Activated T-cell treated with anti-CD3 and anti-CD28 coated beads, Interleukin-2, amount 50 U/mL, for 1 hour (primary cell): Measurements from ENCODE around the gene BRD2.

Source experiments
- DNase-seq: peaks from one replicate; pipeline ENCODE4 v3.0.0-alpha.2; 2020

Gene BRD2

DNA sequence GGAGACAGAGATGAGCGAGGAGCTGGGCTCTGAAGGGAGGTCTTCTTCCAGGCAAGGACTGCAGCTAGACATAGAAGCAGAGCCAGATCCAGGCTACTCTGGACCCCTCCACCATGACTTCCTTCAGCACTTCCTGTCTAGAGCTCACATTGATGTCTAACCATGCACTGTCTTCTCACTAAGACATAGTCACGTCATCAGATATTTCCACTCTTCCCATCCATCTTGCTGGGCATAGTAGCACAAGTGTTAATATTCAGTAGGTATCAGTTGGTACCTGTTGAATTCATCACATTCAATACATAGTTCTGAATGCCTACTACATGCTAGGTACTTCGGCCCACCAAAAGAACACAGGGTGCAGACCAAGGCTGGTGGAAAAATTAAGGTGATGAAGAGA, 18.4 kb upstream of the BRD2 start:
- DNase-seq = no peak

DNA sequence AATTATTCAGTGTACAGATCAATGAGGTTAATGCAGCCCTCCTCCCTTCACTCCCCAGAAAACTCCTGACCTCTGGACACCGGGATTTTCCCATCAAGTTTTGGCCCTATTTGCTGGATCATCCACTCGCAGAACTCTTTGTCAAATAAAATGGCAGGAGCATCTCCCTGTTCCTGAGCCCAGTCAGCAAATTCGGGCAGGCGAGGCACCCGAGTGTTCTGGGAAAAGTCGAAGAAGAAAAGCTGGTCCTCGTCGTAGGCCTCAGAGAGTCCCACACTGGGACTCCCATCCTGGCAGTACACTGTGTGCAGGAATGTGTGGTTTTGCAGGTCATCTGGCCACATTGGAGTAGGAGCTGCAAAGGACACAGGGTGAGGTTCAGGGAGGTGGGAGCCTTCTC, 17.9 kb upstream of the BRD2 start:
- no peak for DNase-seq

DNA sequence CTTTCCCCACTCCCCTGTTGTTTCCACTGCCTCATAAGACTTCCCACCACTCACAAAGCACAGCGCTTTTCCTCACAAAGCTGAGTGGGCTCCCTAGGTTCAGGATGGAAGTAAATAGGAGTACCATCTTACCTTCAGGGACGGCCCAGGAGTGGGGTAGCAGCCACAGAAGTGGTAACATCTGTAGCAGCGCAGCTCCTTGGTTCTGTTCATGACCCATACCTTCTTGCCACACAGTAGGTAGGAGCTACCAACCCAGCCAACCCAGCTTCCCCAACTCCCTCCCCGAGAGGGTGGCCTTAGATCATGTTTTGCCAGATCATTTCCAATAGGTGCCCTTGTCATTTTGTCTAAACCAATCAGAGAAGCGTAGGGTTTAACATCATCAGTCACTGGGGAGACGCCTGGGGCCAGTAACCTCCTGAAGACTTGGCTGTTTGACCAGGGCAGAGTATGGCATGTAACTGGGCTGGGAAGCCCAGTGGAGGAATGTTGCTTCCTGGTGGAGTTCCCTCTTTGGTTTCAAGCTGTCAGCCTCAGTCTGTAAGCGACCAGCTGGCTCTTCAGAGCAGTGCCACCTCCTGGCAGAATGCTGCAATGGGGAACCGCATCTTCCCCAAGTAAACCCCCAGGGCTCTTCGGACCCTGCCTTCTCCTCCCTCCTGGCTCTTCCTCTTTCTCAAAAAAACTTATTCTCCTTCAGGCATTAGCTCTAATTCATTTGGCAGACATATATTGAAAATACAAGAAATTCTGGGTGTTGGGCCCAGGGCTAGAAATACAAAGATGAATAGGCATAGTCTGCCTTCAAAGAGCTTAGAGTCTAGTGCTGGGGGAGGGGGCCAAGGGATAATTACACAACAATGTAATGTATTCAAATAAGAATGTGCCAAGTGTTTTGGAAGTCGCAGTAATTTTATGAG, 15.3 kb upstream of the BRD2 start, which contains the start of gene HLA-DMA:
HLA-DMA (minus strand) TSS at position 281 of the 923 bp plus-strand sequence; CDS start at position 220, 61 bp downstream.
- DNase-seq = peak; percentile 75

DNA sequence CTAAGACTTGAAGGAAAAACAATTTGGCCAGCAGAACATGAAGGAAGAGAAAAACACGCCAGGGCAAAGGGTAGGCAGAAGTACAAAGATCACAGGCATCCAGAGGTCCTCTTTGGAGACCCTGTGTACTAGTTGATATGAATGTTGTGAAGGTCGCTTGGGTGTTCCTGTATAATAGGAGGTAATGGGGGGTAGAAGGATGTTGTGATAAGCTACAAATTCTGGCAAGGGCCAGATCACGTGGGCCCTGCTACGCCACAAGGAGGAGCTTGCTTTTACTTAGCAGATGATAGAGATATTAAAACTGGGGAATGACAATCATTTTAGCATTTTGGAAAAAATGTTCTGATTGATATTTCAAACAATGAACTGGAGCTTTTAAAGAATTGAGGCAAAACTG, 14.6 kb upstream of the BRD2 start:
- no peak for DNase-seq

DNA sequence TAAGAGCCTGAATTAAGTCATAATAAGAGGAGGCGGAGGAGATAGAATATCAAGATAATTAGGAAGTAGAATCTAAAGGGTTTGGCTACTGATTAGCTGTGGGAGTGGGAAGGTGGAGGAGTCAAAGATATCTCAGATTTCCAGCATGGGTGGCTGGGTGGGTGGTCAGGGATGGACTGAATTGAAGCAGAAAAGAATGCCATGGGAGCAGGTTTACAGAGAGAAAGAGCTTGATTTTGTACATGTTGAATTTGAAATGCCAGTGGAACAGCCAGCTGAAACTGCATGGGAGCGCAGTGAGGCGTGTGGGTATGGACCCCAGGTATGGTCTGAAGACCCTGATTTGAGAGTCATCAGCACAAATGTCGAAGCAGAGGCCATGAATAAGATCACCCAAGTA, 14.1 kb upstream of the BRD2 start:
- no peak for DNase-seq

DNA sequence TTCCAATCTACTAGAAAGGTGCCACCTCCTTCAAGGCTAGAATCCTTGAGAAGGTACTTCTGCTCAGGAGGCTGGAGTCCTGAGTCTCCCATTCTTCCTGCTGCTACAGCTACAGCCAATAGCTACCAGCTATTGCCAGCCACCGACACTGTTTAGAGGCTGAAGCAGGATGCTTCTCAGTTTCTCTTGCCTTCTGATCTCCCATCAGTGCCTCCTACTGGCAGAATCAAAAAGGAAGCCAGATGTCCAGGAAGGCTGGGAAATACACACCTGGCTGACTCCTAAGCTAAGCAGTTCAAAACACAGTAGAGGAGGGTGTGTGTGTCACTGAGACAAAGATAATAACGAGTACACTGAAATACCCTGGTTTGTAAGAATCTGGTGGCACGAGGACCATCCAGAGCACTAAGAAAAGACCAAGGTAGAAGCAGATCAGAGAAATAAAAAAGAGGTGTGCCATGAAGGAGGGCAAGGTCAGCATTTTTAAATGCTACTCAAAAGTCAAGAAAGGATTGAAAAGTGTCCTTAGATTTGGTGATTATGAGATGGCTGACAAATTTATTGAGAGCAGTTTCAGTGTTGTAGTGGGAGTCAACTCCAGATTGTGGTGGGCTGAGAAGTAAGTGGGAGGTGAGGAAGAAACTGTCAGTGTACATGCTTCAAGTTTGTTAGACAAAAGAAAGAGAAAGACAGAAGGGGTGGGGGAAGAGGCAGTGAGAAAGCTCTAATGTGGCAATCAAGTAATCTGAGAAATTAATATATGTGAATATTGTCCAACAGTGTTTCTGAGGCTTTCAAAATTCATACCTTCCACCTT, 13.2 kb upstream of the BRD2 start:
- no peak for DNase-seq

DNA sequence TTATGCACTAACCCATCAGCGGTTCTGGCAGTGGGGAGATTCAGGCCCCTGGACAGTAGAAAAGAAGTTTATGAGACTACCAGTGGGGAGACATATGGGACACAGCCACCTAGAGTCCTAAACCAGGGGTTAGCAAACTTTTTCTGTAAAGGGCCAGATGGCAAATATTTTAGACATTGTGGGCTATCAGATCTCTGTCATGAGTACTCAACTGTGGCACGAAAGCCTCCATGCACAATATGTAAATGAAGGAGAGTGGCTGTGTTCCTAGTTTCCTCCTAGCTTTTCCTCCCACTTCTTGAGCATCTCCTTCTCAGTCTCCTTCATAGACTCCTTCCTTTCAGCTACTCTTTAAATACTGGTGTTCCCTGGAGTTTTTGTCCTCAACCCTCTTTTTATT, 12.2 kb upstream of the BRD2 start:
- no peak for DNase-seq

DNA sequence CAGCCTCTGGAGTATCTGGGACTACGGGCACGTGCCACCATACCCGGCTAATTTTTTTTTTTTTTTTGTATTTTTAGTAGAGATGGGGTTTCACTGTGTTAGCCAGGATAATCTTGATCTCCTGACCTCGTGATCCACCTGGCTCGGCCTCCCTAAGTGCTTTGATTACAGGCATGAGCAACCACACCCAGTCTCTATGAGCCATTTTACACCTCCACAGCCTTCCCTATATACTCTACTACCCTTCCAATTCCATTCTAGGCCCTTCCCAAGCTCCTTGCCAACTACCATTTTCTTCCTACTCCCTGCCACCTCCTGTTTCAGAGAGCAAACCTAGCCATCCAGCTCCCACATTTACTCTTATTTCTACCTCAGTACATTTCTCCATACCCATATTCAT, 7.8 kb upstream of the BRD2 start:
- no peak for DNase-seq

DNA sequence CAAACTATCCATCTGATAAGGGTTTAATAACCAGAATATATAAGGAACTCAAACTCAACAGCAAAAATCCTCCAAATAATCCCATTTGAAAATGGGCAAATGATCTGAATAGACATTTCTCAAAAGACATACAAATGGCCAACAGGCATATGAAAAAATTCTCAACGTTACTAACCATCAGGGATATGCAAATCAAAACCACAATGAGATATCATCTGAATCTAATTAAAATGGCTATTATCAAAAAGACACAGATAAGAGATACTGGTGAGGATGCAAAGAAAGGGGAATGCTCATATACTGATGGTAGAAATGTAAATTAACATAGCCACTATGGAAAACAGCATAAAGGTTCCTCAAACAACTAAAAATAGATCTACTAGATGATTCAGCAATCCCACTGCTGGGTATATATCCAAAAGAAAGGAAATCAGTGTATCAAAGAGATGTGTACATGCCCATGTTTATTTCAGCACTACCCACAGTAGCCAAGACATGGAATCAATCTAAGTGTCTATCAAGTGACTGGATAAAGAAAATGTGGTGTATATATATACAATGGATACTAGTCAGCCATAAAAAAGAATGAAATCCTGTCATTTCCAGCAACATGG, 6.1 kb upstream of the BRD2 start:
- DNase-seq = no peak

DNA sequence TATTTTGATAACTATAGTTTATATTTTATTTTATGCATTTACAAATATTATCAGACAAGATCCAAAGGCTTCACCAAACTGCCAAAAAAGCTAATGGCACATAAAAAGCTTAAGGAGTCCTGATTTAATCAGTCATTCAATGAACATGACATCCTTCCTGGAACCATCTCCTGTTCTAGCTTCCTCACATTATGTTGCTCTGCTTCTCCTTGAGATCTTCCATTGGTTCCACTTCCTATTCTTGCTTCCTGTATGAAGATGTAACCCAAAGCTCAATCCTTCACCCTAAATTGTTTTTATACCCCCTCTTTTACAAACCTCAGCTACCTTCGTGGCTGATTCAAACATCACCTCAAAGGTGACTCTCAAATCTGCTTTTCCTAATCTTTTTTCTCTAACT, 4.5 kb upstream of the BRD2 start:
- DNase-seq = no peak

DNA sequence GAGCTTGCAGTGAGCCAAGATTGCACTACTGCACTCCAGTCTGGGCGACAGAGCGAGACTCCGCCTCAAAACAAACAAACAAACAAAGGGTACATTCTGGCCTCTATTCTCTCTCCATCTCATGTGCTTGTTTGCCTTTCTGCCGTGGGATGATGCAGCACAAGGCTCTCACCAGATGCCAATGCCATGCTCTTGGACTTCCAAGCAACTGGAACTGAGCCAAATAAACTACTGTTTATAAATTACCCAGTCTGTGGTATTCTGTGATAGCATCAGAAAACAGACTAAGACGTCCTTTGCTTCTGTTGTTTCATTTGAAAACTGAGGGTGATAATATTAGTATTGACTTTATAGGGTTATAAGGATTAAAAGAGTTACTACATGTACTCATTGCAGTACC, 3.6 kb upstream of the BRD2 start:
- no peak for DNase-seq

DNA sequence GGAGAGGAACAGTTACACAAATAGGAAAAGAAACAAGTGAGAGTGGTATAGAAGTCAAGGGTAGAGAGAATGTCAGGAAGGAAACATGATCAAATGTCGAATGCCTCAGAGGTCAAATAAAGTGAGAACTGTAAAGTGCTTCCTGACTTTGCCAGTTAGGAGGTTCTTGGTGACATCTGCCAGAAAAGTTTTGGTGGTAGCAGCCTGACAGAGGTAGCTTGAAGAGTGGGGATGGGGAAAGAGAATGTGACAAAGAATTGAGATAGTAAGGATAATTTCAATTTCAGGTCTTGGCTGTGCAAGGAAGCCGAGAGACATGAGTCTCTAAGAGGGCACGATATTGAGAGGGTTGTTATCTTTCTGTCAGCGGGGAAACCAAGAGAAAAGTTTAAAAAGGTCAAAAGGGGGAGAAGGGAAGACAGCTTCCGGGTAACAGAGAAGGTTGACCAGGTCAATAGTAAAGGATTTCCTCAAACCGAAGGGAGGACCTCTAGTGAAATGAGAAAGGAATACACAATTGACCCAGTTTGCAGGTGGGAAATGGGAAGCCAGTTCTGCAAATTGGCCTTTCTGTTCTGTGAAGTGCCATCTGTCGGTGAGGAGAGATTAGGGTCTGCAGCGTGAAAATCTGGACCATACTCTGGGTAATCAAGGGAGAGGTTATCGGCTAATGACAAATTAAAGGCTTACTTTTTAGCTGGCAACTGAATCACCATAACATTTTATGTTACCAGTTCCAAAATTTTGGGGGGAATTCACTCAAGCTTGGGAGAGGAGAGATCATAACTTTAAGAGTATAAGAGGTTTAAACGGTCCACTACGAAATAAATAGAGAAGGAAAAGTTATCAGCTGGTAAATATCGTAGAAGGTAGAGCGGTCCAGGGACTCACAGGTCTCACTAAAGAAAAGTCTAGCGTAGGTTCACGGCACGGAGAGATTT, 973 bp upstream of the BRD2 start:
- no peak for DNase-seq

DNA sequence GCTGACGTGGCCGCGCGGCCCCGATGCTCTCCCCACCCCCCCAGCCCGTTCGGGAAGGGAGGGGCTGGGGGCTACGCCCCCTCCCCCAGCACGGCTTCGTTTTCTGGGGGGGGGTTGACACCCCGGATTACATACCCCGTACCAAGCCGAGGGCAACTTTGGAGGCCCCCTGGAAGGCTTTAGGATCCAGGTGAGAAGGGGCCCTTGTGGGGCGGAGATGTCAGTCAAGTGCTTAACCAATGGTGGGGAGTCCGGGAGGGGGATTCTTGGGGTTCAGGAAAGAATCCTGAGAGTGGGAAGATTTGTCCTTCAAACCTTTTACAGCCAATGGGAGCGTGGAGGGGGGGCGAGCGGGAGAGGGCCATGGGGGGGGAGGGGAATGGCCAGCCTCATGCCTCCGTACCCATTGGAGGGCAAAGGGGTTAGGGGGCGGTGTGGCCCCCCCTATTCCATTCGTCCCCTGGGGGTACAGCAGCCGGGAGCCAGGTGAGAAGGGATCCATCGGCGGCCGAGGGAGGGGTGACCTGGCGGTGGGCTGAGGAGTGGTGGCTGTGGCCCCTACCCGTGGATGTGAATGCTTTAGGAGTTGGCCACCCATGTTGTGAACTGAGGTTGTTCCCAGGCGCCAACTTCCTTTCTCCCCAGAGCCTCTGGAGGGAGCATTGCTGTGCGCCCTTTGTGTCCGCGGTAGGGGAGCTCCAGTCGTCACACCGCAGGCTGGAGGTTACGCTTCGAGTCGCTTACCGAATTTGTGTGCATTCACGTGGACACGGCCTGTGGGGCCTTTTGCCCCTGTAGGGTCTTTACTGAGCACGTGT, 682 bp downstream of the BRD2 start:
- DNase-seq = peak; percentile 63

DNA sequence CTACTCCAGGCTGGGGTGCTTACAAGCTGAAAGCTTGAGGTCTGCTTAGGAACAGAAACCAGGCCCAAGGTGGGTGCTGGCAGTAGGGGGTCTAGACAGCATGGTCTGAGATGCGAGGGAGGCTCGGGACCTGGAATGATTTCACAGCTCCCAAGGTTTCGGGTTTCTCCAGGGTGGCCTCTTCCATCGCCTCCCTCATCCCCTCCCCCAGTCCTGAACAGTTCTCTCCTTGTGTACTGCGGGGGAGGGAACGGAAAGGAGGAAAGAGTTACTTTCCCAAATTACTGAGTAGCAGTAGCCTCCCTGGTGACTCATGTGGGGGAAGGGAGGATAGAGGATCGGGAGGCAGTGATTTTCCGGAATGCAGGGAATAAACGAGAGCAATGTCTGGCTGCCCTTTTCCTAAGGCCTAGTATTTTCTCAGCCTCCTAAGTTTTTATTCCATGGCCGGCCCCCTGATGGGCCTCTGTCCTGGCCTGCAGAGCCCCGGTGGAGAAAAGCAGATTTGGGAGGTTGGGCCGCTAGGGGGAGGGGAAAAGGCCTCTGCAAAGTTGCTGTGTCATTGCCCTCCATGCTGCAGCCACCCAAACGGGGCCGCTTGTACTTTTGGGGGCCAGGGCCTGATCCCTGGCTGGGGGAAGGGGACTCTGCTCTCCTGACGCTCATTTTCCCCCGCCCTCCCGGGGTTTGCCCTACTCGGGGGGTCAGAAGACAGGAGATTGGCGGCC, 1.5 kb downstream of the BRD2 start:
- DNase-seq = peak; percentile 71

DNA sequence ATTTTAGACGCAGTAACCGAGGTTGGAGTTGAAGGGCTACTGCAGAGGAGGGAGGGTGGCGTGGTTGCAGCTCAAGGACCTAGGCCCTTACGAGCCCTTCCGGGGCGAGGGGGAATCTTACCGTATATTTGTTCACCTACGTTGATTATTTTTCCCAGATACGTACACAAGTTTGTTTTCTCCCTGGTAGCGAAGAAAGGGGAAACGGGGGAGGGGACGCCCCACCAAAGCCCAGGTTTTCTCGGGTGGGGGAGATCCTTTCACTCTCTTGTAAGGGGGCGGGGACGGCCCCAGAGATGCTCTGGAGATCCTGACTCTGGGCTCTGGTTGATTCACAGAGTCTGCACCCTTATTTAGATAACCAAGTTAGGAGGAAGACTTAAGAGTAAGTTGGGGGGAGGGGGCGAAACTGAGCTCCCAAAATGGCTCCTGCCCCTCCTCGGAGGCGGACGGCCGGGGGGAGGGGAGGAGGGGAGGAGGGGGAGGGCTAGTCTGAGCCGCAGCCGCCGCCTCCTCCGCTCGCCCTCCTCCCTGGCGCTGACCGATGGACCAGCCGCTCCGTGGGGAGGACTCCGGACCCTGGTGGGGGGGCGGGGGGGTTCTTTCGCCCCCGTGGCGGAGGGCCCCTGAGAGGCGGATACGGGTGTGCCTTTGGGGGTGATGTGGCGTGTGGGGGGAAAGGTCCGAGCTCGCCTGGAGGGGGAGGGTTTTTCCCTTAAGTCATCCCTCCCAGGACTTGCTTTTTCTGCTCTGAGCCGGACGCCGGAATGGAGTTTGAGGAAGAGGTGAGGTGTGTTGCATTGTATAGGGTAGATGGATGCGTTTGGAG, 2.2 kb downstream of the BRD2 start:
- DNase-seq = peak; percentile 76

DNA sequence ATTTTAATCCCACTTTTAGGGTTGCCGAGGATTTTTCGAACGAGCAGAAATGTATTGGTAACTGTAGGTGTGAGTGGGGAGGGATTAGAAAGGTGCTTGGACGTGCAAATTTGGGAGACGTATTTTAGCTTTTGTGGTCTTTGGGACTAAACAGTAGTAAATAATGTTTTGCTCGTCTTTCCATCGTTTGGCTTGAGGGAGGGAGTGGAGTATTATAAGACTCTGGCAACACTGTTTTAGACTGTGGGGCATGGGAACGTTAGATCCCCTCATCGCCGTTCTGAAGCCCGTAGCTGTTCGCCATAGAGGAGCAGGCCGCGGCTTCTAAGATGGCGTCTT, 2.8 kb downstream of the BRD2 start:
- DNase-seq = no peak

DNA sequence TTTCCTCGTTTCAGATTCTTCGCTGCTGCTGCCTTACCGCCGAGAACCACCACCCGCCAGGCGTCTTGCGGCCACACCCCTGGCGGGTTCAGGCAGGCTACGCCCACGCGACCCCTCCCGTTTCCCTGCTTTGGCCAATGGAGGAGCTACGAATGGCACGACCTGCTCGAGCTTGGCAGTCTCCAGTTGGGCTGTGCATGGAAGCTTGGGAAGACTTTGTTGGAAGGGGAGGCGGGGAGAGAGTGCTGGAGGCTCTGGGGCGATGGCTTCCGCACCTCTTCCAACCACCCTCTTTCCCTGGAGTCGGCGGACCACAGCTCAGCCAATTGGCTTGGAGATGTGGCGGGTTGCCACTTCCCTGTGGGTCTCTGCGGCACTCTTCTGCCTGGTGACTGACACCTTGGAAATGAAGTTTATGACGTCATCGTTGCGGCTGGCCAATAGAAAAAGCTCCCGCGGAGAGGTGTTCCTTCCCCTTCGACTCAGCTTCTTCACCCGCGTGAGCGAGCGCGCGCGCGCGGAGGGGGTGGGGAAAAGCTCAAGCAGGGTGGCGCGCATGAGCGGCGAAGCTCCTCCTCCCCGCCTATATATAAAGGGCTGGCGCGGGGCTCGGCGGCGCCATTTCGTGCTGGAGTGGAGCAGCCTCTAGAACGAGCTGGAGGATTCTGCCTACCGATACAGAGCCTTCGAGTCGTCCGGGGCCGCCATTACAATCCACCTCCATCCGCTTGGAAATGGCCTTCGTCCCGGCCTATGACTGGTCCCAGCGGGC, 3.4 kb downstream of the BRD2 start:
- DNase-seq = peak; percentile 99

DNA sequence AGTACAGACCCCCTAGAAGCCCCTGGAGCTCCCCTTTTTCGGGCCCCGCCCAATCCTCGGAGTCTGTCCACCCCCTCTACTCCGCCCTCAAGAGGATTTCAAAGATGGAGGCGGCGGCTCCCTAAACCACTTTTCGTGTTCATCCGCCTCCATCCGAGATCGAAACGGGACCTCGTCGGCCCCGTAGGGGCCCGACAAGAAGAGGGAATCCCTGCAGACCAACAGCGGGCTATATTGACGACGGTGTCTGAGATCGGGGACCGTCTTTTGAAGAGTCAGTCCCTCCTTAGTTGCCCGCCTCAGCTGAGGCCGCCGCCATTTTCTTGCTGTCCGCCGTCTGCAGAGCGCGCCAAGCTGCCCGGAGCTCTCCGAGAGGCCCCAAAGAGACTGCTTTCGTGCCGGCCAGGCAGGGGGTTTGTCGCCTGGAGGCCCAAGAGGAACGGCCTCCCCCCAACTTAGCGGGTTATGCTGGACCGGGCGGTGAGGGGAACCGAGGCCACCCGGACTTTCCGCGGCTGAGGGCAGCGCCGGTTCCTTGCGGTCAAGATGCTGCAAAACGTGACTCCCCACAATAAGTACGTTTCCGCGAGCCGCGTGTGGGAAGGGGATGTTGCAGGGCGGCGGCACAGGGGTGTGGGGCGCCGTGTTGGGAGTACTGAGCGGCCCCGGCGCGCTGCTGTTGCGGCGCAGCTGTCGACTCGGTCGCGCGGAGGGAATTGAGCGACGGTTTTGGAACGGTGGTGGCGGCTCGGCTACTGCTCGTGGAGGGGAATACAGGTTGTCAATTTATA, 4.2 kb downstream of the BRD2 start:
- DNase-seq = no peak
